Loucy (cell line): ENCODE measurements around the gene UCHL1.

Experiments
- H2AFZ ChIP-seq: fragments of 200-600 bp; sonication (generic); 2 replicates; pipeline ENCODE4 v1.6.0; 2016; ENCODE audit warnings: antibody characterized with exemption, mild to moderate bottlenecking, low read length, moderate library complexity
- H3F3A ChIP-seq: fragments of 200-600 bp; 2 replicates; pipeline ENCODE4 v1.6.0; 2016; ENCODE audit warnings: antibody characterized with exemption, low read depth, mild to moderate bottlenecking
- H3K27me3 ChIP-seq: fragments of 200-600 bp; sonication (generic); 2 replicates; pipeline ENCODE4 v1.6.1; 2014; ENCODE audit warnings: low read length, mild to moderate bottlenecking; ENCODE audit not compliant: insufficient read depth, poor library complexity, severe bottlenecking
- H3K36me3 ChIP-seq: fragments of 200-600 bp; sonication (generic); 2 replicates; pipeline ENCODE4 v1.6.1; 2016; ENCODE audit warnings: low read length; ENCODE audit not compliant: insufficient read depth
- H3K4me1 ChIP-seq: fragments of 200-600 bp; sonication (generic); 2 replicates; pipeline ENCODE4 v1.5.1; 2014; ENCODE audit warnings: low read length, mild to moderate bottlenecking; ENCODE audit not compliant: insufficient read depth, poor library complexity, severe bottlenecking
- H3K4me2 ChIP-seq: fragments of 200-600 bp; sonication (generic); 2 replicates; pipeline ENCODE4 v1.6.0; 2014; ENCODE audit warnings: antibody characterized with exemption, low read length, low read depth, mild to moderate bottlenecking; ENCODE audit not compliant: poor library complexity, severe bottlenecking
- H3K4me3 ChIP-seq: fragments of 200-600 bp; sonication (generic); 2 replicates; pipeline ENCODE4 v1.5.1; 2014; ENCODE audit warnings: low read length, mild to moderate bottlenecking, mixed read lengths; ENCODE audit not compliant: poor library complexity, severe bottlenecking
- H3K79me2 ChIP-seq: fragments of 200-600 bp; sonication (generic); 2 replicates; pipeline ENCODE4 v1.6.1; 2014; ENCODE audit warnings: low read length; ENCODE audit not compliant: insufficient read depth
- H3K9ac ChIP-seq: fragments of 200-600 bp; sonication (generic); 2 replicates; pipeline ENCODE4 v1.6.0; 2014; ENCODE audit warnings: mild to moderate bottlenecking, low read depth, low read length, moderate library complexity; ENCODE audit not compliant: poor library complexity, severe bottlenecking
- H3K9me2 ChIP-seq: fragments of 200-600 bp; sonication (generic); replicated peaks from 2 replicates; pipeline ENCODE4 v1.6.1; 2016; ENCODE audit warnings: low read depth, low read length, mixed read lengths
- H3K9me3 ChIP-seq: fragments of 200-600 bp; sonication (generic); 2 replicates; pipeline ENCODE4 v1.6.1; 2014; ENCODE audit warnings: mild to moderate bottlenecking, antibody characterized with exemption, low read length, low read depth; ENCODE audit not compliant: insufficient read depth
- H4K20me1 ChIP-seq: fragments of 200-600 bp; sonication (generic); 2 replicates; pipeline ENCODE4 v1.6.0; 2014; ENCODE audit warnings: antibody characterized with exemption, low read length, mild to moderate bottlenecking; ENCODE audit not compliant: insufficient read depth, poor library complexity, severe bottlenecking
- CTCF ChIP-seq: fragments of 200-600 bp; sonication (generic); conservative IDR thresholded peaks from 2 replicates; pipeline ENCODE4 v1.5.1; 2014; ENCODE audit warnings: mild to moderate bottlenecking, antibody characterized with exemption, low read length
- EZH2phosphoT487 ChIP-seq: fragments of 200-600 bp; IDR thresholded peaks from 2 replicates; pipeline ENCODE4 v1.6.1; 2018; ENCODE audit warnings: antibody characterized with exemption, mild to moderate bottlenecking, moderate library complexity, borderline replicate concordance

UCHL1 gene

GRCh38 chr4:41303372-41304118, 46.8 kb downstream of the UCHL1 start:
- no peaks in the 10 kb centered on the region for H3F3A ChIP-seq
- H3K9me3 ChIP-seq, result no peaks in the 10 kb centered on the region
- H3K79me2 ChIP-seq, result no peaks in the 10 kb centered on the region
- H3K9me2 ChIP-seq, result no peaks in the 10 kb centered on the region
- H3K36me3 ChIP-seq, result no peaks in the 10 kb centered on the region
- H2AFZ ChIP-seq, result no peak overlapping the region
- no peak overlapping the region for H3K4me3 ChIP-seq
- no peak overlapping the region for H3K9ac ChIP-seq
- H3K4me1 ChIP-seq, result peaks cover 5% of the 10 kb centered on the region
- no peaks in the 10 kb centered on the region for H3K27me3 ChIP-seq
- TF ChIP-seq EZH2phosphoT487 (no peak), CTCF (no peak)
- no peaks in the 10 kb centered on the region for H4K20me1 ChIP-seq
- H3K4me2 ChIP-seq, result no peak overlapping the region

GRCh38 chr4:41304221-41304620, 47.5 kb downstream of the UCHL1 start:
- Histone ChIP-seq H3F3A (no peaks in the 10 kb centered on the region), H3K9ac (no peak overlapping the region), H3K79me2 (no peaks in the 10 kb centered on the region), H3K27me3 (no peaks in the 10 kb centered on the region), H3K4me1 (peaks cover 5% of the 10 kb centered on the region), H3K4me3 (no peak overlapping the region), H3K4me2 (no peak overlapping the region), H2AFZ (no peak overlapping the region), H4K20me1 (no peaks in the 10 kb centered on the region), H3K36me3 (no peaks in the 10 kb centered on the region), H3K9me2 (no peaks in the 10 kb centered on the region), H3K9me3 (no peaks in the 10 kb centered on the region)
- TF ChIP-seq EZH2phosphoT487, result no peak
- no peak for TF ChIP-seq CTCF

- TF ChIP-seq EZH2phosphoT487, result no peak
- TF ChIP-seq CTCF, result no peak
- Histone ChIP-seq H3K4me3 (no peak overlapping the region), H3K4me2 (no peak overlapping the region), H3K9me3 (no peaks in the 10 kb centered on the region), H3K9ac (no peak overlapping the region), H3F3A (no peaks in the 10 kb centered on the region), H3K9me2 (no peaks in the 10 kb centered on the region), H3K36me3 (no peaks in the 10 kb centered on the region), H2AFZ (no peak overlapping the region), H3K4me1 (peaks cover 5% of the 10 kb centered on the region), H3K27me3 (no peaks in the 10 kb centered on the region), H3K79me2 (no peaks in the 10 kb centered on the region), H4K20me1 (no peaks in the 10 kb centered on the region)
These were observed 48.7 kb downstream of the UCHL1 start for GRCh38 chr4:41305476-41305875.
